Measurements from ENCODE around the gene AK5.

The AK5 gene

DNA sequence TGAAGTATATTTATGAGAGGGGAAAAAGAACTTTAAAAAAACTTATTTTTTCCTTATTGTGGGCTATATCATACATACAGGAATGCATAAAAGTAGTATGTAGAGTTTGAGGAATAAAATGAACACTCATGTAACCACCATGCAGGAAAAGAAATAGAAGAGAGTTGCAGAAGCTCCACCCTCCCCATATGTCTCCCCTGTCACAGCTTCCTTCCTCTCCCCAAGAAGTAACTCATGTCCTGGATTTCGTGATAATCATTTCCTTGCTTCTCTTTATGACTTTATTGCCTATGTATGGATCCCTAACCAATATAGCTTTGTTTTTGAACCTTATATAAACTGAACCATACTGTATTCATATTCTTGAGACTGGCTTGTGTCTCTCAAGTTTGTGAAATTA lies 274.2 kb downstream of the AK5 start:
- no peak for DNase-seq
- no peaks in the 10 kb centered on the region for H3K9me3 ChIP-seq (ENCODE audit: severe bottlenecking)
- no peaks in the 10 kb centered on the region for H3K36me3 ChIP-seq
- no peaks in the 10 kb centered on the region for H3K27me3 ChIP-seq (ENCODE audit: insufficient read depth, low read depth, severe bottlenecking)
- TF ChIP-seq, protein P1, sequence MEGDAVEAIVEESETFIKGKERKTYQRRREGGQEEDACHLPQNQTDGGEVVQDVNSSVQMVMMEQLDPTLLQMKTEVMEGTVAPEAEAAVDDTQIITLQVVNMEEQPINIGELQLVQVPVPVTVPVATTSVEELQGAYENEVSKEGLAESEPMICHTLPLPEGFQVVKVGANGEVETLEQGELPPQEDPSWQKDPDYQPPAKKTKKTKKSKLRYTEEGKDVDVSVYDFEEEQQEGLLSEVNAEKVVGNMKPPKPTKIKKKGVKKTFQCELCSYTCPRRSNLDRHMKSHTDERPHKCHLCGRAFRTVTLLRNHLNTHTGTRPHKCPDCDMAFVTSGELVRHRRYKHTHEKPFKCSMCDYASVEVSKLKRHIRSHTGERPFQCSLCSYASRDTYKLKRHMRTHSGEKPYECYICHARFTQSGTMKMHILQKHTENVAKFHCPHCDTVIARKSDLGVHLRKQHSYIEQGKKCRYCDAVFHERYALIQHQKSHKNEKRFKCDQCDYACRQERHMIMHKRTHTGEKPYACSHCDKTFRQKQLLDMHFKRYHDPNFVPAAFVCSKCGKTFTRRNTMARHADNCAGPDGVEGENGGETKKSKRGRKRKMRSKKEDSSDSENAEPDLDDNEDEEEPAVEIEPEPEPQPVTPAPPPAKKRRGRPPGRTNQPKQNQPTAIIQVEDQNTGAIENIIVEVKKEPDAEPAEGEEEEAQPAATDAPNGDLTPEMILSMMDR (IDR thresholded peaks at IDR 0.05; ENCODE audit: low read depth, low read length), result no peak
- no peak overlapping the region for H3K27ac ChIP-seq
- H3K4me3 ChIP-seq (ENCODE audit: low read depth, low read length), result no peak overlapping the region

DNA sequence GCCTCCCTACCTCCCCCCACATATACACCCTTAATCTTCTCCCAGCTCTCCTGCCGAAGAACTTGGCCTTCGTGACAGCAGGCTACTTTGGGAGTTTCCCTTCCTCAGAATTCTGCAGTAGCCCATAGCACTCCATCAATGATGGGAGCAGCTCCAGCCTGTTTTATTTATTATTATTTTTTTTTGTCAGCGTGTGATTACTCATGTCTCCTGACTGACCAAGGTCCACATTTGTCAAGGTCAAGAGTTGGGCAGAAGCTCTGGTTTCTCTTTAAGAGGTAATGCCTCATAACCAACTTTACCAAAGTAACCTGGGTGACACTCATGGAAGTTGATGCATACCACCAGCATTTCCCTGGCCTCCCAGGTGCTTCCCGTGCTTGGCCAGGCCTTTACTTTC lies 275.2 kb downstream of the AK5 start:
- Histone ChIP-seq H3K27me3 (ENCODE audit: insufficient read depth, low read depth, severe bottlenecking) (no peaks in the 10 kb centered on the region), H3K27ac (no peak overlapping the region), H3K4me3 (ENCODE audit: low read depth, low read length) (no peak overlapping the region), H3K9me3 (ENCODE audit: severe bottlenecking) (no peaks in the 10 kb centered on the region), H3K36me3 (no peaks in the 10 kb centered on the region; the same call in 1 of the 2 replicates)
- DNase-seq, result no peak
- TF ChIP-seq, protein P1 (IDR thresholded peaks at IDR 0.05; ENCODE audit: low read depth, low read length), result no peak

DNA sequence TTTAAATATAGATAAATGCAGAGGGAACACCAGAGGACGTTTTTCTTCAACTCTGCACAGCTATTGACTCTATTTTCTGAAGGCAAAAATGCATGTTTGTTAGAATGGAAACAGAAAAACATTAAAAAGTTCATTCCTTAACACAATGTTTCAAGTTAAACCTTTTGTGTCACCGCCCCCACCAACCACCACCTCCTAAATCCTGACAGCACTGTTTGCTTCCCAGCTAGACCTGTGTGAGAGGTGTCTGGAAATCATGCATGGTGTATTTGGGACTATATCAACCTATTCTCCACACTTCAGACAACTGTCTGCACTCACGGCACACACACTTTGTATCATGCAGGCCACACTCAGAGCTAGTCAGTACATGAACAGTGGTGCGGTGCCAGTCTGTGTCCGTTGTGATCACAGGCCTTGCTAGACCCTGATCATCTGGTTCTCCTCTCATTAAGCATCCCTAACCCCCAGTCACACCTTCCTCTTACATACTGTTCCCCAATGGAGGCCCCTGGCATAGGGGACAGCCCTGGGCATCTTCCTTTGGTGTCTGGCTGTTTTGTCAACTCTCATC lies 276.9 kb downstream of the AK5 start:
- H3K9me3 ChIP-seq (ENCODE audit: severe bottlenecking), result no peaks in the 10 kb centered on the region
- TF ChIP-seq, protein P1 (IDR thresholded peaks at IDR 0.05; ENCODE audit: low read depth, low read length), result no peak
- no peak overlapping the region for H3K27ac ChIP-seq
- H3K27me3 ChIP-seq (ENCODE audit: insufficient read depth, low read depth, severe bottlenecking), result no peaks in the 10 kb centered on the region
- no peak for DNase-seq
- no peaks in the 10 kb centered on the region; the same call in 1 of the 2 replicates for H3K36me3 ChIP-seq
- H3K4me3 ChIP-seq (ENCODE audit: low read depth, low read length), result no peak overlapping the region

DNA sequence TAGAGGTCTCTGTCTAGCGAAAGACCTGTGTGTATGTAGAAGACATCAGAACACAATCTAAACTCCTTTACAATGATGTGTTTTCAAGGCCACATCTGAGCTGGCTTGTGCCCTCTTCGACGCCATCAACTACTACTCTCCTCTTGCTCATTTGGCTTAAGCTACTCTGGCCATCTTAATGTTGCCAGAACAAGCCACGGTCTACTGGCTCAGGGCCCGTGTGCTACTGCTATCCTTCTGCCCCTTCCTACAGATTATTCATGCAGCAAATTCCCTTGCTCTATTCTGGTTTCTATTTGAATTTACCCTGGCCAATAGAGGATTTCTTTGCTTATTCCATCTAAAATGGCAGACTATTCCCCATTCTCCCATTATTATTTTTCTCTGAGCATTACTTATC lies 278.9 kb downstream of the AK5 start:
- Histone ChIP-seq H3K4me3 (ENCODE audit: low read depth, low read length) (no peak overlapping the region), H3K27me3 (ENCODE audit: insufficient read depth, low read depth, severe bottlenecking) (no peaks in the 10 kb centered on the region), H3K9me3 (ENCODE audit: severe bottlenecking) (no peaks in the 10 kb centered on the region), H3K36me3 (peaks cover 13% of the 10 kb centered on the region), H3K27ac (no peak overlapping the region)
- DNase-seq, result no peak
- TF ChIP-seq, protein P1 (IDR thresholded peaks at IDR 0.05; ENCODE audit: low read depth, low read length), result no peak

DNA sequence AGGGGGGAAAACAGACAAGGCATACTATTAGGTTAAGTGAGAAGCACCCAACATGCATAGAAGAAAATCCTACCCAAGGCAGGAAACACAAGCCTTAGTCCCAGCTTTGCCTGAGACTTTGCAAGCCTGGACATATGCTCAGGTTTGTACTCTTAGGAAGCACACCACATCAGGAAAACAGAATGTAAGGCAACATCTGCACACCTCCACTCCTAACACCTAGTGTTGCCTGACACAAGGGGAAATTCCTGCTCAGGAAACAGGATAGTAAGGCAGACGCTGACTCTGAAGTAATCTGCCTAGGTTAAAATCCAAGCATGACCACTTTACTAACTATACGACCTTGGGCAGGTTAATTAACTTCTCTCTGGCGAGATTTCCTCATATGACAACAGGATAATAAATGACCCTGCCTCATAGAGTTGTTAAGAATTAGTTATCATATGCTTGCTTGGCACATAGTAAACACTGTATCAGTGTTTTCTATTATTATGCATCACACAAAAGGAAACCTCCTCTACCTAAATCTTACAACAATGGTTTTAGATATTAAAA lies 280.9 kb downstream of the AK5 start:
- TF ChIP-seq, protein P1 (IDR thresholded peaks at IDR 0.05; ENCODE audit: low read depth, low read length), result no peak
- DNase-seq, result no peak
- Histone ChIP-seq H3K27ac (no peak overlapping the region), H3K36me3 (peaks cover 30% of the 10 kb centered on the region), H3K27me3 (ENCODE audit: insufficient read depth, low read depth, severe bottlenecking) (no peaks in the 10 kb centered on the region), H3K4me3 (ENCODE audit: low read depth, low read length) (no peak overlapping the region), H3K9me3 (ENCODE audit: severe bottlenecking) (no peaks in the 10 kb centered on the region)

DNA sequence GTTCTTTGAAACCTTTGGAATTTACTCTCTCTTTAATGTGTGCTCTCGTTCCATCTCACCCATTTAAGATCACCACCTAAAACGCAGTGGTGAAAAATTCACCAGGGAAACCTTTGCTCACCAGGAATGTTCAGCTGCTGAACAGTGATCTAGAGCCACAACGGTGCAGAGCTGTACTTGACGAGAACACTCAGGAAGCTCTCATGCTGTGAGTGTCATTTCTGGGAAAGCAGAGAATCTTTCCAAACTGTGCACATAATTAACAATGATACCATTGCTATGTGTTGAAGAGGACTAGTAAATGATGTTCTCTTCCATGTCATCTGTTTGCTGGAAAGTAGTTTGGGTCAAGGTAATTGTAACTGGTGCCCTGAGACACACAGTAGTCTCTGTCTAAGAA lies 283.5 kb downstream of the AK5 start:
- Histone ChIP-seq H3K4me3 (ENCODE audit: low read depth, low read length) (no peak overlapping the region), H3K9me3 (ENCODE audit: severe bottlenecking) (no peaks in the 10 kb centered on the region), H3K27ac (no peak overlapping the region), H3K27me3 (ENCODE audit: insufficient read depth, low read depth, severe bottlenecking) (no peaks in the 10 kb centered on the region), H3K36me3 (peaks cover 38% of the 10 kb centered on the region)
- TF ChIP-seq, protein P1 (IDR thresholded peaks at IDR 0.05; ENCODE audit: low read depth, low read length), result no peak
- DNase-seq, result no peak
